Esophagus muscularis mucosa (tissue), 4 donors: ENCODE results near the gene TP63.

Experiments used
- EP300 ChIP-seq: sonication (generic); formaldehyde crosslinking; IDR thresholded peaks from one replicate; pipeline ENCODE4 v1.6.1; 2017; ENCODE audit warnings: antibody characterized with exemption
- POLR2A ChIP-seq: fragments of 450-650 bp; IDR thresholded peaks from one replicate; pipeline ENCODE4 v1.6.1; 2017; ENCODE audit warnings: antibody characterized with exemption, moderate library complexity, mild to moderate bottlenecking, low read depth
- POLR2AphosphoS5 ChIP-seq, 2 donors: sonication (generic); formaldehyde crosslinking; IDR thresholded peaks; one replicate each; pipeline ENCODE4 v1.6.1; 2017; ENCODE audit warnings: antibody characterized with exemption in 2 of 2
- TF ChIP-seq, protein P1 (sequence below), 3 experiments: fragments of 200-600 bp in 2 of 3; fragments of 450-650 bp in 1 of 3; sonication (generic) in 2 of 3; IDR thresholded peaks; one replicate each; pipeline ENCODE4 v1.5.1; 2017 to 2019; ENCODE audit warnings: antibody characterized with exemption in 3 of 3, mild to moderate bottlenecking in 2 of 3, moderate library complexity in 1 of 3

DNA sequence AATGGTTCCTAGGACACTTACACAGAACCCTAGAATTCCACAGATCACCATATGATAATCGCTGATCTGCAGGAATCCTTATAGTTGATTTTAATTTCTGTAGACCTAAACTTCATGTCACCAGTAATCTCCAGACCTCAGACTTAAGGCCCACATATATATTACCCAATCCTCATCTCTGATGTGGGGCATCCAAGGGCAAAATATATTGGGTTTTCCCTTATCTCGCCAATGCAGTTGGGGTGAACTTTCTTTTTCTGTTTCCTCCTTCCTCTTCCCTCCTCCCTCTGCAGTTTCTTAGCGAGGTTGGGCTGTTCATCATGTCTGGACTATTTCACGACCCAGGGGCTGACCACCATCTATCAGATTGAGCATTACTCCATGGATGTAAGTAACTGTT lies 259.3 kb downstream of the TP63 start:
- TF ChIP-seq EP300 = no peak
- TF ChIP-seq, protein P1, sequence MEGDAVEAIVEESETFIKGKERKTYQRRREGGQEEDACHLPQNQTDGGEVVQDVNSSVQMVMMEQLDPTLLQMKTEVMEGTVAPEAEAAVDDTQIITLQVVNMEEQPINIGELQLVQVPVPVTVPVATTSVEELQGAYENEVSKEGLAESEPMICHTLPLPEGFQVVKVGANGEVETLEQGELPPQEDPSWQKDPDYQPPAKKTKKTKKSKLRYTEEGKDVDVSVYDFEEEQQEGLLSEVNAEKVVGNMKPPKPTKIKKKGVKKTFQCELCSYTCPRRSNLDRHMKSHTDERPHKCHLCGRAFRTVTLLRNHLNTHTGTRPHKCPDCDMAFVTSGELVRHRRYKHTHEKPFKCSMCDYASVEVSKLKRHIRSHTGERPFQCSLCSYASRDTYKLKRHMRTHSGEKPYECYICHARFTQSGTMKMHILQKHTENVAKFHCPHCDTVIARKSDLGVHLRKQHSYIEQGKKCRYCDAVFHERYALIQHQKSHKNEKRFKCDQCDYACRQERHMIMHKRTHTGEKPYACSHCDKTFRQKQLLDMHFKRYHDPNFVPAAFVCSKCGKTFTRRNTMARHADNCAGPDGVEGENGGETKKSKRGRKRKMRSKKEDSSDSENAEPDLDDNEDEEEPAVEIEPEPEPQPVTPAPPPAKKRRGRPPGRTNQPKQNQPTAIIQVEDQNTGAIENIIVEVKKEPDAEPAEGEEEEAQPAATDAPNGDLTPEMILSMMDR (IDR thresholded peaks at IDR 0.05) = no peak
- TF ChIP-seq POLR2A = no peak
- no peak for TF ChIP-seq POLR2AphosphoS5 (IDR thresholded peaks at IDR 0.05)
